ENCODE results near the gene AHNAK2. TPM values are rescaled to one million over a fixed set of nuclear protein-coding genes. Genes with fewer than 3 reads are reported as not detected.
"Not testable (repeated sequence)": the region's sequence is repeated elsewhere in the genome, so short reads cannot be mapped to it uniquely, and the experiment has no call there.

Gene AHNAK2
- total RNA-seq (1 to 10 TPM; 2.5 to 5.7 (median 3.3) TPM), polyA plus RNA-seq (2.0 TPM)
- long read RNA-seq, donor 1, partial matches to known transcripts = 0 of 5 reads
- long read RNA-seq, donor 1, other reads (novel, unspliced or antisense) = 5 of 5 reads
- long read RNA-seq, donor 2 = 0 reads
- long read RNA-seq, donor 3, partial matches to known transcripts = 1 of 11 reads
- long read RNA-seq, donor 3, other reads (novel, unspliced or antisense) = 10 of 11 reads
- long read RNA-seq, donor 4, partial matches to known transcripts = 0 of 1 reads
- long read RNA-seq, donor 4, other reads (novel, unspliced or antisense) = 1 of 1 reads

- Histone ChIP-seq H3K4me3 (ENCODE audit: low read length) (peak within 1 kb of the TSS; percentile 51), H3K9me3 (ENCODE audit: control insufficient read depth, low read length) (no peaks in the 10 kb centered on the region), H3K4me1 (ENCODE audit: control insufficient read depth, insufficient read depth, low read length) (peaks cover 10% of the 10 kb centered on the region), H3K27me3 (ENCODE audit: control insufficient read depth, insufficient read depth) (no peaks in the 10 kb centered on the region), H3K27ac (ENCODE audit: low read length) (no peak within 1 kb of the TSS)
- intact Hi-C loops (cut with DNase I) = loop anchor here in 1 of 4 donors (5.0 kb wide), 1 partner anchor 64 kb away; no protein-coding TSS in a partner anchor
- DNase-seq (peak; percentile 87 to 94 (median 90)), ATAC-seq (peak; percentile 66 to 81)
- WGBS = 3% methylated on average over 111 of the region's 111 CpGs
Measured at GRCh38 chr14:104977681-104978653, at the start of gene AHNAK2. TSS of gene AHNAK2 (minus strand) at chr14:104978374. CDS start at chr14:104978237, 137 bp downstream.

DNA sequence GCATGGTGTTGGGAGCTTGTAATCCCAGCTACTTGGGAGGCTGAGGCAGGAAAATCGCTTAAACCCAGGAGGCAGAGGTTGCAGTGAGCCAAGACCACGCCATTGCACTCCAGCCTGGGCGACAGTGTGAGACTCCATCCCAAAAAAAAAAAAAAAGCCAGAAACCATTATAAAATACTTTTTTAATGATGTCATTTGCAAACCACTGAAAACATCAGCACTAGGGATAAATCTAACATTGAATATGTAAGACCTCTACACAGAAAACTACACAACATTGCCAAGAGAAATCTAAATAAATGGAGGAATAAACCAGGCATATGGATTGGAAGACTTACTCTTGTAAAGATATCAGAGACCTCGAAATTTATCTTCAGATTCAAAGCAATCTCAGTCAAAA is 49.5 kb upstream of the AHNAK2 start:
- H3K9me3 ChIP-seq (ENCODE audit: control insufficient read depth, low read length); H3K4me3 ChIP-seq (ENCODE audit: low read length); DNase-seq; H3K4me1 ChIP-seq (ENCODE audit: control insufficient read depth, insufficient read depth, low read length); H3K27me3 ChIP-seq (ENCODE audit: control insufficient read depth, insufficient read depth); ATAC-seq; H3K27ac ChIP-seq (ENCODE audit: low read length); intact Hi-C loops (cut with DNase I): not testable (repeated sequence)
- 70% methylated on average over 4 of the region's 4 CpGs for WGBS

- Histone ChIP-seq H3K4me3 (ENCODE audit: low read length) (no peak overlapping the region), H3K27ac (ENCODE audit: low read length) (no peak overlapping the region), H3K4me1 (ENCODE audit: control insufficient read depth, insufficient read depth, low read length) (no peaks in the 10 kb centered on the region), H3K27me3 (ENCODE audit: control insufficient read depth, insufficient read depth) (no peaks in the 10 kb centered on the region), H3K9me3 (ENCODE audit: control insufficient read depth, low read length) (no peaks in the 10 kb centered on the region)
- intact Hi-C loops (cut with DNase I) = no loop called here
- DNase-seq = no peak
- 25% methylated on average over 1 of the region's 1 CpG for WGBS
- no peak for ATAC-seq
Measured at GRCh38 chr14:105026802-105027563, 48.8 kb upstream of the AHNAK2 start.

- H3K27ac ChIP-seq (ENCODE audit: low read length) = no peak overlapping the region
- 89% methylated on average over 16 of the region's 16 CpGs for WGBS
- ATAC-seq (no peak), DNase-seq (peak in 1 of 3 donors; percentile 16)
- intact Hi-C loops (cut with DNase I) = no loop called here
- no peaks in the 10 kb centered on the region for H3K27me3 ChIP-seq (ENCODE audit: control insufficient read depth, insufficient read depth)
- H3K4me3 ChIP-seq (ENCODE audit: low read length) = no peak overlapping the region
- no peaks in the 10 kb centered on the region for H3K4me1 ChIP-seq (ENCODE audit: control insufficient read depth, insufficient read depth, low read length)
- H3K9me3 ChIP-seq (ENCODE audit: control insufficient read depth, low read length) = no peaks in the 10 kb centered on the region
Measured at GRCh38 chr14:105026033-105026785, 48.0 kb upstream of the AHNAK2 start.

- Histone ChIP-seq H3K4me3 (ENCODE audit: low read length) (no peak overlapping the region), H3K27me3 (ENCODE audit: control insufficient read depth, insufficient read depth) (no peaks in the 10 kb centered on the region), H3K4me1 (ENCODE audit: control insufficient read depth, insufficient read depth, low read length) (no peaks in the 10 kb centered on the region), H3K27ac (ENCODE audit: low read length) (no peak overlapping the region), H3K9me3 (ENCODE audit: control insufficient read depth, low read length) (no peaks in the 10 kb centered on the region)
- DNase-seq = peak in 1 of 3 donors; percentile 14
- WGBS = 96% methylated on average over 6 of the region's 6 CpGs
- ATAC-seq = no peak
- intact Hi-C loops (cut with DNase I) = no loop called here
Measured at GRCh38 chr14:105025429-105025828, 47.3 kb upstream of the AHNAK2 start.

GRCh38 chr14:105023791-105024480 is 45.8 kb upstream of the AHNAK2 start:
- ATAC-seq = no peak
- H3K27ac ChIP-seq (ENCODE audit: low read length) = no peak overlapping the region

GRCh38 chr14:105023144-105023543 is 45.0 kb upstream of the AHNAK2 start:
- WGBS = 69% methylated on average over 11 of the region's 11 CpGs
- Histone ChIP-seq H3K4me1 (ENCODE audit: control insufficient read depth, insufficient read depth, low read length) (peaks cover 3% of the 10 kb centered on the region), H3K9me3 (ENCODE audit: control insufficient read depth, low read length) (no peaks in the 10 kb centered on the region), H3K27me3 (ENCODE audit: control insufficient read depth, insufficient read depth) (no peaks in the 10 kb centered on the region), H3K4me3 (ENCODE audit: low read length) (no peak overlapping the region), H3K27ac (ENCODE audit: low read length) (no peak overlapping the region)
- no peak for ATAC-seq
- DNase-seq = no peak
- intact Hi-C loops (cut with DNase I) = no loop called here

More at GRCh38 chr14:105023791-105024480, 45.8 kb upstream of the AHNAK2 start:
- H3K4me3 ChIP-seq (ENCODE audit: low read length) = no peak overlapping the region
- no peaks in the 10 kb centered on the region for H3K27me3 ChIP-seq (ENCODE audit: control insufficient read depth, insufficient read depth)
- 78% methylated on average over 4 of the region's 4 CpGs for WGBS
- intact Hi-C loops (cut with DNase I) = no loop called here
- peaks cover 2% of the 10 kb centered on the region for H3K4me1 ChIP-seq (ENCODE audit: control insufficient read depth, insufficient read depth, low read length)
- H3K9me3 ChIP-seq (ENCODE audit: control insufficient read depth, low read length) = no peaks in the 10 kb centered on the region
- DNase-seq = no peak

GRCh38 chr14:105022276-105022670 is 44.1 kb upstream of the AHNAK2 start:
- H3K27me3 ChIP-seq (ENCODE audit: control insufficient read depth, insufficient read depth) = no peaks in the 10 kb centered on the region
- no peak for ATAC-seq
- DNase-seq = no peak
- peaks cover 3% of the 10 kb centered on the region for H3K4me1 ChIP-seq (ENCODE audit: control insufficient read depth, insufficient read depth, low read length)
- no peaks in the 10 kb centered on the region for H3K9me3 ChIP-seq (ENCODE audit: control insufficient read depth, low read length)
- H3K27ac ChIP-seq (ENCODE audit: low read length) = no peak overlapping the region
- WGBS = 70% methylated on average over 2 of the region's 2 CpGs
- intact Hi-C loops (cut with DNase I) = no loop called here
- H3K4me3 ChIP-seq (ENCODE audit: low read length) = no peak overlapping the region

DNA sequence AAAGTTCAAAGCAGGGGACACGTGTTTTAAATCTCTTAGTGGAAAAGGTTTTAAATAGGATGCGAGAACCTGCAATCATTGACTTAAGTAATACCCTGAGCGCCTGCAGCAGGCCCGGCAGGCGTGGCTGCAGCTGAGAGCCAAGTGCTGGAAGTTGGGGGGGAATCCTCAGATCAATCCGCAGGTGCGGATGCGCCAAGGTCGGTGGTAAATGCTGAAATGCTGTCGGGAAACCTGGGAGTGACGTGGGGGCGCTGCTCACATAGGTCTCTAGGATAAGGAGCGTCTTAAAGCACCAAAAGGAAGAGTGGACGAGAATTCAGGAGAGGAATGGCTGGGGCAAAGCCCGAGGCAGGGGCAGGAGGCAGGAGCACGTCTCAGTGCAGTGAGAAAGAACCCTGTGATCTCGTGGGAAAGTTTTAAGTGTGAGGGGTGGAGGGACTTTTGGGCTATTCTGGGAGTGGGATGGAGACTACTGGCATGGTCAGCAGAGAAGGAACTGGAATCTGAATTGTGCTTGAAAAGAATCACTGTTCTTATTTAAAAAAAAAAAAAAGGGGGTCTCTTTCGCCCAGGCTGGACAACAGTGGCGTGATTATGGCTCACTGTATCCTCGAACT is 43.6 kb upstream of the AHNAK2 start:
- 9% methylated on average over 20 of the region's 20 CpGs for WGBS
- intact Hi-C loops (cut with DNase I) = no loop called here
- DNase-seq = peak in 2 of 3 donors; percentile 61 to 77
- Histone ChIP-seq H3K9me3 (ENCODE audit: control insufficient read depth, low read length) (no peaks in the 10 kb centered on the region), H3K27ac (ENCODE audit: low read length) (peak overlapping the region; percentile 72), H3K4me1 (ENCODE audit: control insufficient read depth, insufficient read depth, low read length) (peaks cover 3% of the 10 kb centered on the region), H3K27me3 (ENCODE audit: control insufficient read depth, insufficient read depth) (no peaks in the 10 kb centered on the region), H3K4me3 (ENCODE audit: low read length) (peak overlapping the region; percentile 73)
- ATAC-seq = no peak
